Cerebellar nuclear complex (tissue), 1 donor: ENCODE data around the gene TSBP1.
"Not testable (repeated sequence)": the region's sequence is repeated elsewhere in the genome, so short reads cannot be mapped to it uniquely, and the experiment has no call there.

Experiments used
- DNase-seq, 2 experiments: peaks; one replicate each; lab custom pipeline; 2025; lab: John Stamatoyannopoulos, UW

The TSBP1 gene

GRCh38 chr6:32288426-32288825 lies 83.3 kb downstream of the TSBP1 start:
- no peak for DNase-seq

GRCh38 chr6:32273801-32274577 lies 97.7 kb downstream of the TSBP1 start:
- DNase-seq, result not testable (repeated sequence)

DNA sequence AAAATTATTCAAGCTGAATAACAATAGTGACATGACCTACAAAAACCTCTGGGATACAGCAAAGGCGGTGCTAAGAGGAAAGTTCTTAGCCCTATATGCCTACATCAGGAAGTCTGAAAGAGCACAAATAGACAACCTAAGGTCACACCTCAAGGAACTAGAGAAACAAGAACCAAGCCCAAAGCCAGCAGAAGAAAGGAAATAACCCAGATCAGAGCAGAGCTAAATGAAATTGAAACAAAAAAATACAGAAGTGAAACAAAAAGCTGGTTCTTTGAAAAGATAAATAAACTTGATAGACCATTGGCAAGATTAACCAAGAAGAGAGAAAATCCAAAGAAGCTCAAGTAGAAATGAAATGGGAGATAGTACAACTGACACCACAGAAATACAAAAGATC lies 100.3 kb downstream of the TSBP1 start:
- DNase-seq, result no peak

DNA sequence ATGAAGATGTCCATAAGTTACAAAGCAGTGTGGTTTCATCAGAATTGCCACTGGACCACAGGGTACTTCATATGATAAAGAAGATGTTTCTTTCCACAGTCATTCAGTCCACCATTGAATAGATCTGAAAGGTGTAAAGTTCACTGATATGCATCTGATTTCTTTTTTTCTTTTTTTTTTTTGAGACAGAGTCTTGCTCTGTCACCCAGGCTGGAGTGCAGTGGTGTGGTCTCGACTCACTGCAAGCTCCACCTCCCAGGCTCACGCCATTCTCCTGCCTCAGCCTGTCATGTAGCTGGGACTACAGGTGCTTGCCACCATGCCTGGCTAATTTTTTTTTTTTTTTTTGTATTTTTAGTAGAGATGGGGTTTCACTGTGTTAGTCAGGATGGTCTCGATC lies 103.2 kb downstream of the TSBP1 start:
- not testable (repeated sequence) for DNase-seq

- no peak for DNase-seq
Measured at GRCh38 chr6:32267035-32267434, 104.7 kb downstream of the TSBP1 start.

DNA sequence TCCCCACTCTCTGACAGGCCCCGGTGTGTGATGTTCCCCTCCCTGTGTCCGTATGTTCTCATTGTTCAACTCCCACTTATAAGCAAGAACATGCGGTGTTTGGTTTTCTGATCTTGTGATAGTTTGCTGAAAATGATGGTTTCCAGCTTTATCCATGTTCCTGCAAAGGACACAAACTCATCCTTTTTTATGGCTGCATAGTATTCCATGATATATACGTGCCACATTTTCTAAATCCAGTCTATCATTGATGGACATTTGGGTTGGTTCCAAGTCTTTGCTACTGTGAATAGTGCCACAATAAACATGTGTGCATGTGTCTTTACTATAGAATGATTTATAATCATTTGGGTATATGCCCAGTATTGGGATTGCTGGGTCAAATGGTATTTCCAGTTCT lies 114.4 kb downstream of the TSBP1 start:
- not testable (repeated sequence) for DNase-seq

DNA sequence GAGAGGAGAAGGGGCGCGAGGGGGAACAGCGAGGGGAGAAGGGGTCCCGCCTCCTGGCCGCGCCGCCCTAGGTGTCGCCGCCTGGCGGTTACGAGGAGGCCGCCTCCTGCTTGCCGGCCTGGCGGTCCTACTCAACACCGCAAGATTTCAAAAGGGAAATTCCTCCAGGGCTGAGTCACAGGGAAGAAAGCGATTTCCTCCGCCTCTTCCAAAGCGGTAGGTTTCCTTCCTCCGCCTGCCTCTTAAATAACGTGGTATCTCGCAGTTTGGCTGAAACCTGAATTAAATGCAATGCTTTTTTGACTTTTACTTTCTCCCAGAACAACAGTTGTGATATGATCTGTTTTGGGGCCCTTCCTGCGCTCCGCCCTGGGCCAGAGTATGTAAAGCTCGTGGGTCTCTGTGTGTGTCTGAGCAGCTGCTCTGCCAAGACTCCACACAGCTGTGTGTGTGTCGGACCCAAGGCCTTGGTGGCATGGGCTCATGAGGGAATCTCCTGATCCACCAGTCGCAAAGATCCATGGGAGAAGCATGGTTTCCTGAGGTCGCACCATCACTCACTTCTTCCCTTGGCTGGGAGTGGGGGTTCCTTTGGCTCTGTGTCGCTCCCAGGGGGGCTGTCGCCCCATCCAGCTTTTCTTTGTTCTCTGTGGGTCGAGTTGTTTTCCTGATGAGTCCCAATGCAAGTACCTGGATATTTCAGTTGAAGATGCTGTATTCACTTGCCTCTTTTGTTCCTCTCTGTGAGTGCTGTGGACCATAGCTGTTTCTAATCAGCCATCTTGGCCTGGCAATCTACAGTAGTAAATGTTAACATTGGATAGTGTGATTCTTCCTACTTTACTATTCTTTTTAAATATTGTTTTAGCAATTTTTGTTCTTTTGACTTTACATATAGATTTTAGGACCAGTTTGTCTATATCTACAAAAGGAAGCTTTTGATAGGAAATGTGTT lies 116.2 kb downstream of the TSBP1 start:
- no peak for DNase-seq

DNA sequence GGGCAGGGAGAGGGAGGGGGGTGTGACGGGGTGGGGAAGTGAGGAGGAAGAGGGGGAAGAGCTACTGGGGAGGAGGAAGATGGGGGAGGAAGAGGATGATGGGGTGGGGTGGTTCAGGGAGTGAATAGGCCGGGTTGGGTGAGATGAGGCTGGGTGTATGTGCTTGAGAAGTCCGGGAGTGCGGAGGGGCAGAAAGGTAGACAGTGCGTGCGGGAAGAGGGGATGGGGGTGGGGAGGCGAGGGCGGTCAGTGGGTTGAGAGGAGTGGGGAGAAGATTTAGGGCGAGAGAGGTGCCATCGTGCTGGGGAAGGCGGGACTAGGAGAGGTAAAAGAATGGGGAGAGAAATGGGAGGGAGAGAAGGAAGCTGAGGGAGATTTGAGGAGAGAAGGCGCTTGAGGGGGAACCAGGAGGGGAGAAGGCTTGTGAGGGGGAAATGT lies 116.9 kb downstream of the TSBP1 start:
- no peak for DNase-seq

DNA sequence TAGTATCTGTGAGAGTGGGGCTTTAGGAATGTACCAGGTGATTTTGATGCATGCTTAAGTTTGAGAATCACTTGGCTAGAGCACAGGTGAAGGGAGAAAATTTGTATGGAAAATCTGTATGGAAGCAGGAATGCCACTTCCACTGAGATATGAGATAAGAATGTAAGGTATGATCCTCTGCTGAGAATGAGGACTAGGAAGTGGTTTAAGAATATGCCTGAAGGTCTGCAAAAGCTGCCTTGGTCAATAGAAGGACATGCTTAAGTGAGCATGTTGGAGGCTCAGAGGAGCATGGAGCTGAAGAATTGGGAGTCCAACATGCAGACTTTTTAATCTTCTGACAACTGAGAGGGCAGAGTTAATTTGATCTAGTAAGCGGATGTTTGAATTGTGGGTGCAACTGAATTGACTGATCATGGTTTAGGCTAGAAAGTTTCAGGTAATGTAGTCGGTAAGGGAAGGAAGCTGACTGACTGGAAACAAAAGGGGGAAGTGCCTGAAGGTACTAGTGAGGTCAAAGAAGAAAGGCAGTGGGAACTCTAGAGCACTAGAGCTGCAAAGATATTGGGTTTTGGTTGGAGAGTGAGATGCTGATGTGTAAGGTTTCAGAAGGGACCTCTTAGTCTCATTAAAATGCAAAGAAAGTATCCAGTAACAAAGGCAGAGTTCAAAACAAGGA lies 119.2 kb downstream of the TSBP1 start:
- DNase-seq, result no peak

DNA sequence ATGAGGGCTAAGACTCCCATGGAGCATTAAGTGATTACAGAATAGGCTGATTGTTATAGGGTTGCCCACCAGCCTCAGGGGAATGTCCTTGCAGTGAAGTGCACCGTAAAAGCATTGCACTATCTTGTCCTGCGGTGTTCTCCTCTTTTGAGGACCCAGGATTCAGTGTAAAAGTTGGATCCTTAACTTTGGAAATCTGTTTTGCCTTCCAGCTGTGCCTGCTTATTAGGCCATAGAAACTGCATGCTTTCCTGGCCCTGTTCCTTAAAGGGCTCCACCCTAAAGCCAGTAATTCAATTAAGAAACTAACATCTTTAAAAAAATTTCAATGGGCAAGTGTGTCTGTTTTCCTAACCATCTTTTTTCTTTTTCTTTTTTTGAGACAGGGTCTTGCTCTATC lies 122.4 kb downstream of the TSBP1 start:
- DNase-seq, result no peak

- no peak for DNase-seq
Measured at GRCh38 chr6:32247401-32247800, 124.3 kb downstream of the TSBP1 start.

GRCh38 chr6:32244946-32245398 lies 126.7 kb downstream of the TSBP1 start:
- peak in 1 of 2 experiments; percentile 63 for DNase-seq

GRCh38 chr6:32244270-32244669 lies 127.4 kb downstream of the TSBP1 start:
- DNase-seq, result no peak
